ENCODE results near the gene CDHR3. TPM values are rescaled to one million over a fixed set of nuclear protein-coding genes. Genes with fewer than 3 reads are reported as not detected.

CDHR3 gene
- total and polyA plus RNA-seq, 2 donors (not counting 1 experiment from before 2014, with no cell fraction given), result 5.1 to 9.4 TPM

DNA sequence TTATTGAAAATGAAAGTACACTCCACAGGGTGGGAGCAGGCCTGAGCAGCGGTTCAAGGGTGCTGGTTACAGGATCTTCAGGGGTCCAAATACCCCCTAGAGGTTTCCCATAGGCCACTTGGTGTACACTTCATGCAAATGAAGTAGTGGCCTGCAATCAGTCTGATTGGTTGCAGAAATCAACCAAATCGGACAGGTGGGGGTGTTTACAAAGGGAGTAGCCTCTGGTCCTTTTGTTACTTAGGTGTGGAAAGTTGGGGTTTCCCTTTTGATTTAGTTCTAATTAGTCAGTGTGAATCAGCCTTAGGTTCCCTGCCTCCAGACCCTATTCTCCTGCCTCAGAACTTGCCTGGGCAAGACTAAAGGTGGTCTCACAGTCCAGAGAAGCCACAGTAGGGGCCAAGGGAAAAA, 99.5 kb downstream of the CDHR3 start:
- Histone ChIP-seq H3K9ac (ENCODE audit: insufficient read depth, low read length) (no peak overlapping the region), H3K4me2 (ENCODE audit: extremely low read depth, insufficient read depth, low read length) (no peak overlapping the region), H3K27me3 (ENCODE audit: control insufficient read depth, insufficient read depth, low read length) (no peaks in the 10 kb centered on the region), H4K20me1 (ENCODE audit: control insufficient read depth, extremely low read depth, insufficient read depth, low read length) (no peaks in the 10 kb centered on the region), H2AFZ (ENCODE audit: low read length) (no peak overlapping the region), H3K4me3 (replicated peaks in 1 of 4; ENCODE audit: control extremely low read depth in 1 of 4, insufficient read depth in 1 of 4, low read depth in 3 of 4, low read length in 4 of 4) (no peak overlapping the region), H3K36me3 (ENCODE audit: control insufficient read depth, insufficient read depth, low read length) (no peaks in the 10 kb centered on the region), H3K79me2 (ENCODE audit: control insufficient read depth, insufficient read depth, low read length) (no peaks in the 10 kb centered on the region), H3K27ac (ENCODE audit: insufficient read depth, low read length) (no peak overlapping the region), H3K4me1 (ENCODE audit: control insufficient read depth, extremely low read depth, insufficient read depth, low read length) (peaks cover 8% of the 10 kb centered on the region), H3K9me3 (ENCODE audit: control insufficient read depth, insufficient read depth, low read depth, low read length) (no peaks in the 10 kb centered on the region)
- no peak for DNase-seq (ENCODE audit: low read depth in 2 of 2)
- no peak for TF ChIP-seq EZH2 (IDR thresholded peaks at IDR 0.05; ENCODE audit: low read length, missing control alignments)
- TF ChIP-seq, protein P1, sequence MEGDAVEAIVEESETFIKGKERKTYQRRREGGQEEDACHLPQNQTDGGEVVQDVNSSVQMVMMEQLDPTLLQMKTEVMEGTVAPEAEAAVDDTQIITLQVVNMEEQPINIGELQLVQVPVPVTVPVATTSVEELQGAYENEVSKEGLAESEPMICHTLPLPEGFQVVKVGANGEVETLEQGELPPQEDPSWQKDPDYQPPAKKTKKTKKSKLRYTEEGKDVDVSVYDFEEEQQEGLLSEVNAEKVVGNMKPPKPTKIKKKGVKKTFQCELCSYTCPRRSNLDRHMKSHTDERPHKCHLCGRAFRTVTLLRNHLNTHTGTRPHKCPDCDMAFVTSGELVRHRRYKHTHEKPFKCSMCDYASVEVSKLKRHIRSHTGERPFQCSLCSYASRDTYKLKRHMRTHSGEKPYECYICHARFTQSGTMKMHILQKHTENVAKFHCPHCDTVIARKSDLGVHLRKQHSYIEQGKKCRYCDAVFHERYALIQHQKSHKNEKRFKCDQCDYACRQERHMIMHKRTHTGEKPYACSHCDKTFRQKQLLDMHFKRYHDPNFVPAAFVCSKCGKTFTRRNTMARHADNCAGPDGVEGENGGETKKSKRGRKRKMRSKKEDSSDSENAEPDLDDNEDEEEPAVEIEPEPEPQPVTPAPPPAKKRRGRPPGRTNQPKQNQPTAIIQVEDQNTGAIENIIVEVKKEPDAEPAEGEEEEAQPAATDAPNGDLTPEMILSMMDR (conservative IDR thresholded peaks at IDR 0.05 in 1 of 2, IDR thresholded peaks at IDR 0.05 in 1 of 2; ENCODE audit: low read depth in 1 of 2, low read length in 2 of 2), result no peak

DNA sequence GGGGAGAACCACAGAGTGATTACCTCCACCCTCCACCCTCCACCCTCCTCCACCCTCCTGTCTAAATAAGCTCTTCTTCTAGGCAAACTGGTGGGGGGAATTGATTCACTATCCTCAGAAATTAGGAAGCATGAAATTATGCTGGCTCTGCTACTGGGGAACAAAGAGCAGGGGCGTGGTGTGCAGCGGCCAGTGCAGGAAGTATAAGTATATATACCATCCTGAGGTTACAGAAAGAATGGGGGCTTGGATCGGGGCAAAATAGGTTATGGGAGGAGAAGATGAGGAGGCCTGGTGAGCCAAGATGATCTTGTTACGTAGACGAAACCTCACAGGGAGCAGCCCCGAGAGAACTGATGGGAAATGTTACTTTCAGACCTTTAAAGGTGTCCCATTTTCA, 100.0 kb downstream of the CDHR3 start:
- Histone ChIP-seq H3K4me1 (ENCODE audit: control insufficient read depth, extremely low read depth, insufficient read depth, low read length) (peaks cover 8% of the 10 kb centered on the region), H3K79me2 (ENCODE audit: control insufficient read depth, insufficient read depth, low read length) (no peaks in the 10 kb centered on the region), H4K20me1 (ENCODE audit: control insufficient read depth, extremely low read depth, insufficient read depth, low read length) (no peaks in the 10 kb centered on the region), H3K4me2 (ENCODE audit: extremely low read depth, insufficient read depth, low read length) (no peak overlapping the region), H3K27me3 (ENCODE audit: control insufficient read depth, insufficient read depth, low read length) (no peaks in the 10 kb centered on the region), H3K4me3 (replicated peaks in 1 of 4; ENCODE audit: control extremely low read depth in 1 of 4, insufficient read depth in 1 of 4, low read depth in 3 of 4, low read length in 4 of 4) (no peak overlapping the region), H3K36me3 (ENCODE audit: control insufficient read depth, insufficient read depth, low read length) (no peaks in the 10 kb centered on the region), H3K27ac (ENCODE audit: insufficient read depth, low read length) (no peak overlapping the region), H3K9ac (ENCODE audit: insufficient read depth, low read length) (no peak overlapping the region), H2AFZ (ENCODE audit: low read length) (no peak overlapping the region), H3K9me3 (ENCODE audit: control insufficient read depth, insufficient read depth, low read depth, low read length) (no peaks in the 10 kb centered on the region)
- DNase-seq (ENCODE audit: low read depth in 2 of 2), result no peak
- TF ChIP-seq, protein P1 (conservative IDR thresholded peaks at IDR 0.05 in 1 of 2, IDR thresholded peaks at IDR 0.05 in 1 of 2; ENCODE audit: low read depth in 1 of 2, low read length in 2 of 2), result no peak
- TF ChIP-seq EZH2 (IDR thresholded peaks at IDR 0.05; ENCODE audit: low read length, missing control alignments), result no peak

DNA sequence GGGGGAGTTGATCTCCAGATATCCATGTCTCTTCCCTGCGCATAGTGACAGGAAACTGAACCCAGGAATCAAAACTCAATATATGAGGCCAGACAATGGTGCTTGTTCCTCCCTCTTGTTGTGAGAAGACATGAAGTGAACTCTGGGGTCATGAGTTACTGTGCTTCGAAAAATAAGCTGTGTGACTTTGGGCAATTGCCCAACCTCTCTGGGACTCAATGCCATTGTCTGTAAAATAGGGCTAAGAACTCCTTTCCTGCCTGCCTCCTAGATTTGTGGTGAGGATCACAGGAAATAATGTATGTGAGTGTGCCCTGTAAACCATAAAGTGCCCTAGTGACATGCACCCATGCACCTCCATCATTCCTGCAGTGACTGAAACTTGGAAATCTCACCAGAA, 100.6 kb downstream of the CDHR3 start:
- TF ChIP-seq, protein P1 (conservative IDR thresholded peaks at IDR 0.05 in 1 of 2, IDR thresholded peaks at IDR 0.05 in 1 of 2; ENCODE audit: low read depth in 1 of 2, low read length in 2 of 2), result no peak
- no peak for TF ChIP-seq EZH2 (IDR thresholded peaks at IDR 0.05; ENCODE audit: low read length, missing control alignments)
- no peak for DNase-seq (ENCODE audit: low read depth in 2 of 2)
- no peak overlapping the region for H3K4me2 ChIP-seq (ENCODE audit: extremely low read depth, insufficient read depth, low read length)
- H3K4me1 ChIP-seq (ENCODE audit: control insufficient read depth, extremely low read depth, insufficient read depth, low read length), result peaks cover 8% of the 10 kb centered on the region
- no peaks in the 10 kb centered on the region for H4K20me1 ChIP-seq (ENCODE audit: control insufficient read depth, extremely low read depth, insufficient read depth, low read length)
- H2AFZ ChIP-seq (ENCODE audit: low read length), result no peak overlapping the region
- H3K27ac ChIP-seq (ENCODE audit: insufficient read depth, low read length), result no peak overlapping the region
- no peak overlapping the region for H3K4me3 ChIP-seq (replicated peaks in 1 of 4; ENCODE audit: control extremely low read depth in 1 of 4, insufficient read depth in 1 of 4, low read depth in 3 of 4, low read length in 4 of 4)
- no peaks in the 10 kb centered on the region for H3K27me3 ChIP-seq (ENCODE audit: control insufficient read depth, insufficient read depth, low read length)
- no peak overlapping the region for H3K9ac ChIP-seq (ENCODE audit: insufficient read depth, low read length)
- no peaks in the 10 kb centered on the region for H3K79me2 ChIP-seq (ENCODE audit: control insufficient read depth, insufficient read depth, low read length)
- H3K9me3 ChIP-seq (ENCODE audit: control insufficient read depth, insufficient read depth, low read depth, low read length), result no peaks in the 10 kb centered on the region
- H3K36me3 ChIP-seq (ENCODE audit: control insufficient read depth, insufficient read depth, low read length), result no peaks in the 10 kb centered on the region

Data from fibroblast of lung (primary cell).